ENCODE measurements around the gene FBXO34. TPM values are rescaled to one million over a fixed set of nuclear protein-coding genes. Genes with fewer than 3 reads are reported as not detected.

FBXO34 gene
- total RNA-seq, 4 donors from 2014 or later = 26.2 to 55.9 (median 40.7) TPM

- Histone ChIP-seq H3K4me3 (peak overlapping the region in 3 of 4 donors; percentile 14 to 24 (median 14)), H3K4me1 (peaks cover 51 to 68% of the 10 kb centered on the region in 2 donors), H3K27ac (peak overlapping the region; percentile 58 to 82 (median 78)), H3K27me3 (no peaks in the 10 kb centered on the region), H3K9me3 (no peaks in the 10 kb centered on the region), H3K36me3 (no peaks in the 10 kb centered on the region)
- DNase-seq (peak; percentile 31 to 53), ATAC-seq (peak; percentile 25 to 50)
- no peak for TF ChIP-seq POLR2A (IDR thresholded peaks at IDR 0.05)
- TF ChIP-seq, protein P1, sequence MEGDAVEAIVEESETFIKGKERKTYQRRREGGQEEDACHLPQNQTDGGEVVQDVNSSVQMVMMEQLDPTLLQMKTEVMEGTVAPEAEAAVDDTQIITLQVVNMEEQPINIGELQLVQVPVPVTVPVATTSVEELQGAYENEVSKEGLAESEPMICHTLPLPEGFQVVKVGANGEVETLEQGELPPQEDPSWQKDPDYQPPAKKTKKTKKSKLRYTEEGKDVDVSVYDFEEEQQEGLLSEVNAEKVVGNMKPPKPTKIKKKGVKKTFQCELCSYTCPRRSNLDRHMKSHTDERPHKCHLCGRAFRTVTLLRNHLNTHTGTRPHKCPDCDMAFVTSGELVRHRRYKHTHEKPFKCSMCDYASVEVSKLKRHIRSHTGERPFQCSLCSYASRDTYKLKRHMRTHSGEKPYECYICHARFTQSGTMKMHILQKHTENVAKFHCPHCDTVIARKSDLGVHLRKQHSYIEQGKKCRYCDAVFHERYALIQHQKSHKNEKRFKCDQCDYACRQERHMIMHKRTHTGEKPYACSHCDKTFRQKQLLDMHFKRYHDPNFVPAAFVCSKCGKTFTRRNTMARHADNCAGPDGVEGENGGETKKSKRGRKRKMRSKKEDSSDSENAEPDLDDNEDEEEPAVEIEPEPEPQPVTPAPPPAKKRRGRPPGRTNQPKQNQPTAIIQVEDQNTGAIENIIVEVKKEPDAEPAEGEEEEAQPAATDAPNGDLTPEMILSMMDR (IDR thresholded peaks at IDR 0.05 in 4 of 5, conservative IDR thresholded peaks at IDR 0.05 in 1 of 5) = no peak
- in situ Hi-C loops (cut with MboI; ENCODE audit: low sequenced_read_pairs in 4 of 4) = no loop called here
- intact Hi-C loops (cut with DNase I; ENCODE audit: low total_unique reads) = loop anchor here (2.0 kb wide), 1 partner anchor 16 kb away; no protein-coding TSS in a partner anchor
These were observed 13.9 kb downstream of the FBXO34 start for GRCh38 chr14:55285048-55285652.

DNA sequence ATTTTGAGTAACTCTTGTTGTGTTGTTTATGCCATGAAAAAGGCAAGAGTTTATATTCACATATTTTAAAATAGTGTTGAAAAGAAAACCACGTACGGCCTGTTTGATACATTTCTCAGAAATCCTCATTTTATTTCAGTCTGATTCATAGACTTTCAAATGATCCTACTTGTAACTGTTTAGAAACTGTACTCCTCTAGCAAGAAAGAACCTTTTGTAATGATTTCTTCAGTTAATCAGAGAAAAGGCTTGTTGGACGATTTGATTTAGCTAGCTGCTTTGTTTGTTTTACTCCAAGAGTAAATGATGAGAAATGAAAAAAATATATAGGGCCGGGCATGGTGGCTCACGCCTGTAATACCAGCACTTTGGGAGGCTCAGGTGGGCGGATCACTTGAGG, 17.2 kb downstream of the FBXO34 start:
- no peak for DNase-seq
- peaks cover 32 to 39% of the 10 kb centered on the region in 2 donors for H3K4me1 ChIP-seq
- intact Hi-C loops (cut with DNase I; ENCODE audit: low total_unique reads) (no loop called here), in situ Hi-C loops (cut with MboI; ENCODE audit: low sequenced_read_pairs in 4 of 4) (no loop called here)
- no peaks in the 10 kb centered on the region for H3K9me3 ChIP-seq
- H3K4me3 ChIP-seq = no peak overlapping the region
- TF ChIP-seq POLR2A (IDR thresholded peaks at IDR 0.05) = no peak
- TF ChIP-seq, protein P1 (IDR thresholded peaks at IDR 0.05 in 4 of 5, conservative IDR thresholded peaks at IDR 0.05 in 1 of 5) = no peak
- no peak for ATAC-seq
- H3K27ac ChIP-seq = peak overlapping the region in 3 of 4 donors; percentile 39 to 79 (median 76)
- H3K27me3 ChIP-seq = no peaks in the 10 kb centered on the region
- H3K36me3 ChIP-seq = no peaks in the 10 kb centered on the region

DNA sequence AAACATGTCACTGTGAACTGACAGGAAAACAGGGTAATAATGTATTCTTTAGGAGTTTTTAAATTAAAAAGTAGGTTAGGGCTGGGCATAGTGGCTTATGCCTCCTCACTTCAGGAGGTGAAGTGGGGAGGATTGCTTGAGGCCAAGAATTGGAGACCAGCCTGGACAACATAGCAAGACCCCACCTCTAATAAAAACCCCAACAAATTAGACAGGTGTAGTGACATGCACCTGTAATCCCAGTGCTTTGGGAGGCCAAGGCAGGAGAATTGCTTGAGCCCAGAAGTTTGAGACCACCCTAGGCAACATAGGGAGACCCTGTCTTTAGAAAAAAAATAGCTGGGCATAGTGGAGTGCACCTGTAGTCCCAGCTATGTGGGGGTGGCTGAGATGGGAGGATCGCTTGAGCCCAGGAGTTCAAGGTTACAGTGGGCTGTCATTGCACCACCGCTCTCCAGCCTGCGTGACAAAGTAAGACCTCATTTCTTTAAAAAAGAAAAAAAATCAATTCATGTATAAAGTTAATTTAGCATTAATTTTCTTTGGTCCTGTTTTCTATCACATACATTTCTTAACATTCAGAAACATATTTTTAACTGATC, 20.4 kb downstream of the FBXO34 start:
- ATAC-seq (no peak), DNase-seq (no peak)
- TF ChIP-seq POLR2A (IDR thresholded peaks at IDR 0.05) = no peak
- TF ChIP-seq, protein P1 (IDR thresholded peaks at IDR 0.05 in 4 of 5, conservative IDR thresholded peaks at IDR 0.05 in 1 of 5) = no peak
- H3K9me3 ChIP-seq = no peaks in the 10 kb centered on the region
- H3K36me3 ChIP-seq = no peaks in the 10 kb centered on the region
- no peak overlapping the region for H3K4me3 ChIP-seq
- H3K27me3 ChIP-seq = no peaks in the 10 kb centered on the region
- peaks cover 31 to 32% of the 10 kb centered on the region in 2 donors for H3K4me1 ChIP-seq
- in situ Hi-C loops (cut with MboI; ENCODE audit: low sequenced_read_pairs in 4 of 4) (no loop called here), intact Hi-C loops (cut with DNase I; ENCODE audit: low total_unique reads) (no loop called here)
- H3K27ac ChIP-seq = peak overlapping the region in 2 of 4 donors; percentile 10 to 11

DNA sequence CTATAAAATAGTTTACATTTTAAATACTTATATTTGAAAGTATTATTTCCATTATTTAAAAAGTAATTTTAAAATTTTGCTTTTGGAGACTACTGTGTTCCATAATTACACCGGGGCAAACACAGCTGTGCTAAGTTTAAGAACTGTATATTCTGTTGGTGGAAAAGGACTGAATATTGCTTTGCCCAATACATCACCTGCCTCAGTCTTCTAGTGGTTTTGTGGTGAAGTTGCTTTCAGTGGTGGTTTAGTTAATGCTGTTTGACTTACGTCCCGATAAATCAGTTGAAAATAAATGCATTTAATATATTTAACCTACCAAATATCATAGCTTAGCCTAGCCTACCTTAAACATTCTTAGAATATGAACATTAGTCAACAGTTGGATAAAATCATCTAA, 23.4 kb downstream of the FBXO34 start:
- in situ Hi-C loops (cut with MboI; ENCODE audit: low sequenced_read_pairs in 4 of 4) = no loop called here
- peak overlapping the region; percentile 5 to 51 (median 38) for H3K27ac ChIP-seq

More for the DNA sequence above, 23.4 kb downstream of the FBXO34 start:
- Histone ChIP-seq H3K9me3 (no peaks in the 10 kb centered on the region), H3K27me3 (no peaks in the 10 kb centered on the region), H3K4me1 (peaks cover 37 to 40% of the 10 kb centered on the region in 2 donors), H3K4me3 (no peak overlapping the region), H3K36me3 (peaks cover 0 to 11% of the 10 kb centered on the region in 2 donors)
- no peak for TF ChIP-seq POLR2A (IDR thresholded peaks at IDR 0.05)
- TF ChIP-seq, protein P1 (IDR thresholded peaks at IDR 0.05 in 4 of 5, conservative IDR thresholded peaks at IDR 0.05 in 1 of 5) = no peak
- ATAC-seq (no peak), DNase-seq (no peak)
- intact Hi-C loops (cut with DNase I; ENCODE audit: low total_unique reads) = no loop called here
